Pancreas (tissue), 10 donors: ENCODE results near the gene PPP1R10. TPM values are rescaled to one million over a fixed set of nuclear protein-coding genes. Genes with fewer than 3 reads are reported as not detected.

Source experiments
- ATAC-seq, 4 donors: fragments of 200-7000 bp; cut with Tn5 transposase; one replicate each; pipeline versions ENCODE4 v1.8.0 to v1.9.1; 2020; ENCODE audit warnings: mild to moderate bottlenecking in 4 of 4, moderate library complexity in 4 of 4
- DNase-seq, 6 donors: peaks; one replicate each; pipeline ENCODE4 v3.0.0-alpha.2; 2020
- FAIRE-seq: peaks from 2 replicates; lab custom pipeline; 2012; peaks lifted over from hg19 to GRCh38; lab: Jason Lieb, UNC
- H3K27ac ChIP-seq, 4 donors: fragments of 200-600 bp; sonication (generic); 1 replicate in 3 of 4; 2 replicates in 1 of 4; pipeline versions ENCODE4 v1.5.0 to v1.8.0; 2020
- H3K27me3 ChIP-seq, 4 donors: fragments of 200-600 bp; one replicate each; pipeline ENCODE4 v1.8.0; 2021
- H3K36me3 ChIP-seq, 3 donors: fragments of 200-600 bp; sonication (generic) in 1 of 3; one replicate each; pipeline versions ENCODE4 v1.5.0 to v1.8.0; 2020 to 2021
- H3K4me1 ChIP-seq, 3 donors: fragments of 200-600 bp; one replicate each; pipeline ENCODE4 v1.8.0; 2021
- H3K4me3 ChIP-seq, 4 donors: fragments of 200-600 bp; sonication (generic) in 2 of 4; one replicate each; pipeline versions ENCODE4 v1.5.0 to v1.8.0; 2020 to 2021
- H3K9me3 ChIP-seq, 4 donors: fragments of 200-600 bp; one replicate each; pipeline ENCODE4 v1.8.0; 2021
- WGBS, 2 donors: extraction: QIAGEN DNeasy Blood & Tissue Kit; methylation state at CpG; one replicate each; pipeline ENCODE4 v1.1.7; 2013; 5-methylcytosine and 5-hydroxymethylcytosine counted together
- intact Hi-C, 3 donors: fragments of 100-400 bp; cut with DNase I; formaldehyde crosslinking; loops; one replicate each; pipeline versions ENCODE4 v1.11.1 to v1.14.2; 2022
- polyA plus RNA-seq, 2 donors: library from polyadenylated mRNA; stranded (reverse); fragments of 200-250 nt; gene quantifications; one replicate each; pipeline ENCODE4 v1.2.3, GENCODE V29; 2013
- total RNA-seq, 6 donors: library from RNA; stranded (reverse); fragmentation: NEBNext Ultra II Directional in 4 of 6; extraction: Animal tissue kit (Norgen Biotek cat#: 25700) in 4 of 6; gene quantifications; one replicate each; pipeline versions ENCODE4 v1.2.1 to v1.2.4, GENCODE V29; 2021 to 2023
- TF ChIP-seq, protein P1 (sequence below), 4 donors: fragments of 200-600 bp; sonication (generic) in 3 of 4; IDR thresholded peaks; one replicate each; pipeline versions ENCODE4 v1.5.0 to v1.8.0; 2021; ENCODE audit warnings: antibody characterized with exemption in 4 of 4
- donor health status: healthy with polysubstance abuse.
- donor health status: DM: no; HTN: no; CAD: no; lungs with moderate emphysema.
- donor health status: DM: no; HTN: no; CAD: no.
- donor health status: control.
- donor health status: control.
- donor health status: Bipolar disorder and iron deficiency.
- donor health status: DM: yes; HTN: yes; CAD: no.
- donor health status: DM: no; HTN: no; CAD: no.
- donor health status: DM: no; HTN: no; CAD: no.
- donor health status: DM: yes; HTN: yes; CAD: no.

Gene PPP1R10
- total and polyA plus RNA-seq, 8 donors: 25.1 to 57.9 (median 38.2) TPM

DNA sequence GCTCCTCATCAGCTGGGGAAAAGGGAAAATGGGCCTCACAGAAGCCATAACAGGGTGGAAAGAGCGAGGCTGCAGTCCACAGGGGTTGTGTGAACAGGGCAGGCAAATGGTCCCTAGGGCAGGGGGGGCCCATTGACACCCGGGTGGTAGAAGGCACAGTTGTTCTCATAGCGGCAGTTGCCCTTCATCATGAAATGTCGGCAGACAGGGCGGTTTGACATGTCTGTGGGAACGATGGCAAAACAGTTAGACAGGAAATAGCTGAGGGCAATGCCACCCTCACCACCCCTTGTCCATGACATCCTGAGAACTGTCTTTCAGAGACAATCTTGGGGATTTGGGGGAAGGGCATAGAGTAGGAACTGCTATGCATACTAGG is 15.6 kb downstream of the PPP1R10 start:
- intact Hi-C loops: no loop called here
- Histone ChIP-seq H3K9me3 (no peaks in the 10 kb centered on the region), H3K27me3 (no peaks in the 10 kb centered on the region), H3K27ac (no peak overlapping the region), H3K36me3 (peaks cover 36 to 59% (median 56%) of the 10 kb centered on the region in 3 donors), H3K4me1 (no peaks in the 10 kb centered on the region), H3K4me3 (no peak overlapping the region)
- ATAC-seq (no peak), DNase-seq (no peak), FAIRE-seq (no peak)
- 68 to 69% methylated on average over 6 of the region's 6 CpGs for WGBS, 2 donors
- TF ChIP-seq, protein P1, sequence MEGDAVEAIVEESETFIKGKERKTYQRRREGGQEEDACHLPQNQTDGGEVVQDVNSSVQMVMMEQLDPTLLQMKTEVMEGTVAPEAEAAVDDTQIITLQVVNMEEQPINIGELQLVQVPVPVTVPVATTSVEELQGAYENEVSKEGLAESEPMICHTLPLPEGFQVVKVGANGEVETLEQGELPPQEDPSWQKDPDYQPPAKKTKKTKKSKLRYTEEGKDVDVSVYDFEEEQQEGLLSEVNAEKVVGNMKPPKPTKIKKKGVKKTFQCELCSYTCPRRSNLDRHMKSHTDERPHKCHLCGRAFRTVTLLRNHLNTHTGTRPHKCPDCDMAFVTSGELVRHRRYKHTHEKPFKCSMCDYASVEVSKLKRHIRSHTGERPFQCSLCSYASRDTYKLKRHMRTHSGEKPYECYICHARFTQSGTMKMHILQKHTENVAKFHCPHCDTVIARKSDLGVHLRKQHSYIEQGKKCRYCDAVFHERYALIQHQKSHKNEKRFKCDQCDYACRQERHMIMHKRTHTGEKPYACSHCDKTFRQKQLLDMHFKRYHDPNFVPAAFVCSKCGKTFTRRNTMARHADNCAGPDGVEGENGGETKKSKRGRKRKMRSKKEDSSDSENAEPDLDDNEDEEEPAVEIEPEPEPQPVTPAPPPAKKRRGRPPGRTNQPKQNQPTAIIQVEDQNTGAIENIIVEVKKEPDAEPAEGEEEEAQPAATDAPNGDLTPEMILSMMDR (IDR thresholded peaks at IDR 0.05): no peak

DNA sequence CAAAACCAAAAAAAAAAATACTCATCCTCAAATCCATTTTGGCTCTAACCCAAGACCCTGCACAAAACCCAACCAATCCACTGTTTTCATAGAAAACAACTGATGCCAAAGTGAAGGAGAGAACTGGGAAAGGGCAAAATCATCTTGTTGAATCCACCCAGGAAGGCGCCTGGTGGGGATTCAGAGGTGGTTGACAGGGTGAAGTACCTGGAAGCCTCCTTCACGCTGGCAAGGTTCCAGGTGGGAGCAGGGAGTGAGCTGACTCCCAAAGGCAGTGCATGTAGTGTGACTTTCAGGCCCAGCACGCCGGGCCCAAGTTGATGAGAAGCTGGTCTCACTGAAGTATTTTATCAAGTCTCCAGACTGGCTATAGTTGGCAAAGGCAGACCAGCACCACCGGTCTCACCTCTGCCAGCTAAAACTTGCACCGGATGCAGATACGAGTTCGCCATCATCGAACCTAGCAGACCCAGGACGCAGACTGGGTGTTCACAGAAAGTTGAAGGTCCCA is 16.5 kb downstream of the PPP1R10 start:
- DNase-seq (peak in 3 of 6 donors; percentile 69 to 81 (median 69)), FAIRE-seq (no peak), ATAC-seq (no peak)
- Histone ChIP-seq H3K27me3 (no peaks in the 10 kb centered on the region), H3K9me3 (no peaks in the 10 kb centered on the region), H3K4me3 (no peak overlapping the region), H3K36me3 (peaks cover 33 to 51% (median 46%) of the 10 kb centered on the region in 3 donors), H3K27ac (no peak overlapping the region), H3K4me1 (no peaks in the 10 kb centered on the region)
- WGBS, 2 donors: 77 to 78% methylated on average over 10 of the region's 10 CpGs
- intact Hi-C loops: no loop called here
- TF ChIP-seq, protein P1 (IDR thresholded peaks at IDR 0.05): no peak

DNA sequence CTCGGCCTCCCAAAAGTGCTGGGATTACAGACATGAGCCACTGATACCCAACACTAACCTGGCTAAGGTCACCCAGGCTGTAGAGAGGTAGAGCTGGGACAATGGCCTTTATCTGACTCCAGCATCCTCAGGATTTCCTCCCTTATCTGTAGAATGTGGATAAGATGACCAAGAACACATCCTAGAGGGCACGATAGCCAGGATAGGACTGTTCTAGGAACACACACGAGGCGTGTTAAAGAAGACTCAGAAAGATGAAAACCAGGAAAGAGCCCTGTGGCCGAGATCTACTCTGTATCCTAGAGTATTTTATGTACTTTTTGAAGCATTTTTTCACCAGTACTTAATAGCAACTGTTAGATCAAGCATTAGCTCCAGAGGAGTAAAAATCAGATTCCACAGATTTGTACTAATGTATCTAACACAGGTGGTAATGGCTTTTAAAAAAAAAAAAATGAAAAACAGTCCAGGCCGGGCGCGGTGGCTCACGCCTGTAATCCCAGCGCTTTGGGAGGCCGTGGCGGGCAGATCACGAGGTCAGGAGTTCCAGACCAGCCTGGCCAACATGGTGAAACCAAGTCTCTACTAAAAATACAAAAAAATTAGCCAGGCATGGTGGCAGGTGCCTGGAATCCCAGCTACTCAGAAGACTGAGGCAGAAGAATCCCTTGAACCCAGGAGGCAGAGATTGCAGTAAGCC is 17.3 kb downstream of the PPP1R10 start:
- TF ChIP-seq, protein P1 (IDR thresholded peaks at IDR 0.05): no peak
- FAIRE-seq (no peak), DNase-seq (no peak), ATAC-seq (peak in 1 of 4 donors; percentile 4)
- H3K27me3 ChIP-seq: no peaks in the 10 kb centered on the region
- H3K9me3 ChIP-seq: no peaks in the 10 kb centered on the region
- no peak overlapping the region for H3K4me3 ChIP-seq
- no peak overlapping the region for H3K27ac ChIP-seq
- intact Hi-C loops: no loop called here
- peaks cover 26 to 45% (median 39%) of the 10 kb centered on the region in 3 donors for H3K36me3 ChIP-seq
- WGBS, 2 donors: 67 to 78% methylated on average over 13 of the region's 13 CpGs
- H3K4me1 ChIP-seq: no peaks in the 10 kb centered on the region

DNA sequence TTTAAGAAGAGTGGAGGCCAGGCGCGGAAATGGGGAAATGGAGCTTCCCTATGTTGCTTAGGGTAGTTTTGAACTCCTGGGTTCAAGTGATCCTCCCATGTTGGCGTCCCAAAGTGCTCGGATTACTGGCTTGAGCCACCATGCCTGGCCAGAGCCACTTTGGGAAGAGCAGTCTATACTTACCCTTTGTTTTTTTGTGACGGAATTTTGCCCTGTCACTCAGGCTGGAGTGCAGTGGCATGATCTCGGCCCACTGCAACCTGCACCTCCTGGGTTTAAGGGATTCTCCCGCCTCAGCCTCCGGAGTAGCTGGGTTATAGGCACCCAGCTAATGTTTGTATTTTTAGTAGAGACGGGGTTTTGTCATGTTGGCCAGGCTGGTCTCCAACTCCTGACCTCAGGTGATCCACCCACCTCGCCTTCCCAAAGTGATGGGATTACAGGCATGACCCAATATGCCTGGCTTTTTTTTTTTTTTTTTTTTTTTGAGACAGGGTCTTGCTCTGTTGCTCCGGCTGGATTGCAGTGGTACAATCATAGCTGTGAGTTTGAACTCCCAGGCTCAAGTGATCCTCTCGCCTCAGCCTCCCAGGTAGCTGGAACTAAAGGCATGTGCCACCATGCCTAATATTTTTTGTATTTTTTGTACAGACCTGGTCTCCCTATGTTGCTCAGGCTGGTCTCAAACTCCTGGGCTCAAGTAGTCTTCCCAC is 18.0 kb downstream of the PPP1R10 start:
- no peak overlapping the region for H3K4me3 ChIP-seq
- TF ChIP-seq, protein P1 (IDR thresholded peaks at IDR 0.05): no peak
- 65 to 68% methylated on average over 12 of the region's 12 CpGs for WGBS, 2 donors
- FAIRE-seq: no peak
- peaks cover 19 to 38% (median 32%) of the 10 kb centered on the region in 3 donors for H3K36me3 ChIP-seq
- no peaks in the 10 kb centered on the region for H3K9me3 ChIP-seq
- peak in 2 of 4 donors; percentile 10 to 15 for ATAC-seq
- intact Hi-C loops: no loop called here
- H3K4me1 ChIP-seq: no peaks in the 10 kb centered on the region
- no peaks in the 10 kb centered on the region for H3K27me3 ChIP-seq
- H3K27ac ChIP-seq: no peak overlapping the region
- DNase-seq: no peak
